ENCODE data around the gene SELENOH.

SELENOH gene

GRCh38 chr11:57785072-57785471, 43.8 kb downstream of the SELENOH start:
- DNase-seq = no peak

- DNase-seq = peak; percentile 69
Observed at GRCh38 chr11:57786436-57786835, 45.1 kb downstream of the SELENOH start.

GRCh38 chr11:57787006-57787604, 45.8 kb downstream of the SELENOH start:
- no peak for DNase-seq

- peak; percentile 28 for DNase-seq
Observed at GRCh38 chr11:57787920-57788702, 46.8 kb downstream of the SELENOH start.

- DNase-seq = no peak
Observed at GRCh38 chr11:57788703-57789088, 47.4 kb downstream of the SELENOH start.

- no peak for DNase-seq
Observed at GRCh38 chr11:57791321-57792059, 50.2 kb downstream of the SELENOH start.

GRCh38 chr11:57792060-57792541, 50.8 kb downstream of the SELENOH start:
- DNase-seq = peak; percentile 27

- DNase-seq = no peak
Observed at GRCh38 chr11:57792870-57793269, 51.6 kb downstream of the SELENOH start.

All from fibroblast of skin of scalp (primary cell).